Osteocyte (in vitro differentiated cells): Measurements from ENCODE around the gene PIP5K1A. TPM values are rescaled to one million over a fixed set of nuclear protein-coding genes. Genes with fewer than 3 reads are reported as not detected.
"Not testable (repeated sequence)": the region's sequence is repeated elsewhere in the genome, so short reads cannot be mapped to it uniquely, and the experiment has no call there.

Experiments
- DNase-seq: peaks from one replicate; pipeline ENCODE4 v3.0.0; 2021; ENCODE audit warnings: mixed read lengths; ENCODE audit not compliant: unreplicated experiment; ENCODE audit errors: extremely low spot score
- H3K27ac Mint-ChIP-seq: one replicate; pipeline ENCODE4 v1.8.0; 2021; ENCODE audit warnings: mild to moderate bottlenecking, mixed read lengths; ENCODE audit not compliant: unreplicated experiment
- H3K27me3 Mint-ChIP-seq: one replicate; pipeline ENCODE4 v1.8.0; 2021; ENCODE audit warnings: mixed read lengths; ENCODE audit not compliant: unreplicated experiment
- H3K36me3 Mint-ChIP-seq: one replicate; pipeline ENCODE4 v1.8.0; 2021; ENCODE audit warnings: mixed read lengths; ENCODE audit not compliant: unreplicated experiment
- H3K4me1 Mint-ChIP-seq: one replicate; pipeline ENCODE4 v1.8.0; 2021; ENCODE audit warnings: mixed read lengths; ENCODE audit not compliant: unreplicated experiment
- H3K4me3 Mint-ChIP-seq: one replicate; pipeline ENCODE4 v1.8.0; 2021; ENCODE audit warnings: mild to moderate bottlenecking, moderate library complexity, mixed read lengths; ENCODE audit not compliant: unreplicated experiment
- H3K9me3 Mint-ChIP-seq: one replicate; pipeline ENCODE4 v1.8.0; 2021; ENCODE audit warnings: mixed read lengths; ENCODE audit not compliant: unreplicated experiment
- CTCF ChIP-seq: fragments of 200-600 bp; sonication (generic); IDR thresholded peaks from 2 replicates; pipeline ENCODE4 v1.5.0; 2021; ENCODE audit warnings: antibody characterized with exemption, mild to moderate bottlenecking, moderate library complexity
- total RNA-seq: library from RNA; stranded (reverse); gene quantifications from 2 replicates; pipeline ENCODE4 v1.2.1, GENCODE V29; 2021

The PIP5K1A gene
- total RNA-seq, 1 donor from 2014 or later = 89.5 TPM

- Mint-ChIP-seq H3K27me3 (no peaks in the 10 kb centered on the region), H3K4me3 (no peak overlapping the region), H3K9me3 (no peaks in the 10 kb centered on the region), H3K4me1 (peaks cover 29% of the 10 kb centered on the region), H3K36me3 (no peaks in the 10 kb centered on the region), H3K27ac (no peak overlapping the region)
- no peak for TF ChIP-seq CTCF
- DNase-seq = no peak
Measured at GRCh38 chr1:151192047-151192446, 6.3 kb upstream of the PIP5K1A start.

- Mint-ChIP-seq H3K27me3 (no peaks in the 10 kb centered on the region), H3K27ac (no peak overlapping the region), H3K36me3 (no peaks in the 10 kb centered on the region), H3K4me1 (peaks cover 34% of the 10 kb centered on the region), H3K4me3 (no peak overlapping the region), H3K9me3 (no peaks in the 10 kb centered on the region)
- no peak for DNase-seq
- TF ChIP-seq CTCF = no peak
Measured at GRCh38 chr1:151193304-151193703, 5.0 kb upstream of the PIP5K1A start.

- Mint-ChIP-seq H3K27ac (peak overlapping the region; percentile 29), H3K9me3 (no peaks in the 10 kb centered on the region), H3K36me3 (no peaks in the 10 kb centered on the region), H3K27me3 (no peaks in the 10 kb centered on the region), H3K4me1 (peaks cover 28% of the 10 kb centered on the region), H3K4me3 (no peak overlapping the region)
- TF ChIP-seq CTCF = no peak
- DNase-seq = no peak
Measured at GRCh38 chr1:151193856-151194255, 4.5 kb upstream of the PIP5K1A start.

- H3K27me3 Mint-ChIP-seq, DNase-seq, H3K36me3 Mint-ChIP-seq, H3K4me3 Mint-ChIP-seq, H3K9me3 Mint-ChIP-seq: not testable (repeated sequence)
- H3K4me1 Mint-ChIP-seq = peaks cover 31% of the 10 kb centered on the region
- peak overlapping the region; percentile 84 for H3K27ac Mint-ChIP-seq
Measured at GRCh38 chr1:151194894-151195594, 3.3 kb upstream of the PIP5K1A start.

GRCh38 chr1:151196292-151196800, 2.0 kb upstream of the PIP5K1A start:
- Mint-ChIP-seq H3K27ac (peak overlapping the region; percentile 84), H3K27me3 (no peaks in the 10 kb centered on the region), H3K36me3 (no peaks in the 10 kb centered on the region), H3K9me3 (no peaks in the 10 kb centered on the region), H3K4me1 (peaks cover 34% of the 10 kb centered on the region), H3K4me3 (peak overlapping the region; percentile 56)
- TF ChIP-seq CTCF = peak; percentile 67
- no peak for DNase-seq
